HEK293T (cell line): ENCODE measurements around the gene SPECC1L.
"Not testable (repeated sequence)": the region's sequence is repeated elsewhere in the genome, so short reads cannot be mapped to it uniquely, and the experiment has no call there.

Experiments
- CTCF ChIA-PET: fragments of 350-600 bp; formaldehyde crosslinking; extraction: SDS; loops from one replicate; lab custom pipeline; 2021; ENCODE audit warnings: antibody characterized with exemption, inconsistent platforms; lab: Yijun Ruan, JAX
- POLR2A ChIA-PET: fragments of 350-600 bp; formaldehyde crosslinking; extraction: SDS; loops from one replicate; lab custom pipeline; 2020; ENCODE audit warnings: antibody characterized with exemption, inconsistent platforms; lab: Yijun Ruan, JAX
- DNase-seq: peaks from one replicate; pipeline ENCODE4 v3.0.0; 2012; ENCODE audit warnings: mixed read lengths; ENCODE audit errors: extremely low spot score
- ARNT ChIP-seq: fragments of 450-650 bp; IDR thresholded peaks from 2 replicates; pipeline ENCODE4 v1.6.1; 2017; ENCODE audit warnings: mild to moderate bottlenecking
- BHLHE40 ChIP-seq: fragments of 450-650 bp; IDR thresholded peaks from 2 replicates; pipeline ENCODE4 v1.6.1; 2016; ENCODE audit warnings: mild to moderate bottlenecking, moderate library complexity, borderline replicate concordance
- CTBP1 ChIP-seq: fragments of 450-650 bp; IDR thresholded peaks from 2 replicates; pipeline ENCODE4 v1.6.1; 2016; ENCODE audit warnings: borderline replicate concordance
- ELF4 ChIP-seq: fragments of 450-650 bp; IDR thresholded peaks from 2 replicates; pipeline ENCODE4 v1.6.1; 2017; ENCODE audit warnings: antibody characterized with exemption
- FOXA1 ChIP-seq: fragments of 450-650 bp; IDR thresholded peaks from 2 replicates; pipeline ENCODE4 v1.6.1; 2016; ENCODE audit warnings: mild to moderate bottlenecking
- FOXK2 ChIP-seq: fragments of 450-650 bp; IDR thresholded peaks from 2 replicates; pipeline ENCODE4 v1.6.1; 2016; ENCODE audit warnings: mild to moderate bottlenecking
- FOXM1 ChIP-seq: fragments of 450-650 bp; IDR thresholded peaks from 2 replicates; pipeline ENCODE4 v1.6.1; 2017; ENCODE audit warnings: mild to moderate bottlenecking, borderline replicate concordance
- HDGF ChIP-seq: fragments of 450-650 bp; IDR thresholded peaks from 2 replicates; pipeline ENCODE4 v1.6.1; 2017; ENCODE audit warnings: antibody characterized with exemption, borderline replicate concordance
- L3MBTL2 ChIP-seq: fragments of 450-650 bp; conservative IDR thresholded peaks from 2 replicates; pipeline ENCODE4 v1.6.1; 2016; ENCODE audit warnings: mild to moderate bottlenecking
- LEF1 ChIP-seq: fragments of 450-650 bp; IDR thresholded peaks from 2 replicates; pipeline ENCODE4 v1.6.1; 2017; ENCODE audit warnings: mild to moderate bottlenecking, borderline replicate concordance
- NFRKB ChIP-seq: fragments of 450-650 bp; IDR thresholded peaks from 2 replicates; pipeline ENCODE4 v1.6.1; 2016; ENCODE audit warnings: mild to moderate bottlenecking, moderate library complexity
- PKNOX1 ChIP-seq: fragments of 450-650 bp; IDR thresholded peaks from 2 replicates; pipeline ENCODE4 v1.6.1; 2016
- SP1 ChIP-seq: fragments of 450-650 bp; IDR thresholded peaks from 2 replicates; pipeline ENCODE4 v1.6.1; 2017
- SUZ12 ChIP-seq: fragments of 450-650 bp; IDR thresholded peaks from 2 replicates; pipeline ENCODE4 v1.6.1; 2016; ENCODE audit warnings: mild to moderate bottlenecking
- TARDBP ChIP-seq: fragments of 450-650 bp; IDR thresholded peaks from 2 replicates; pipeline ENCODE4 v1.6.1; 2016
- ZNF384 ChIP-seq: fragments of 450-650 bp; IDR thresholded peaks from 2 replicates; pipeline ENCODE4 v1.6.1; 2016

SPECC1L gene

DNA sequence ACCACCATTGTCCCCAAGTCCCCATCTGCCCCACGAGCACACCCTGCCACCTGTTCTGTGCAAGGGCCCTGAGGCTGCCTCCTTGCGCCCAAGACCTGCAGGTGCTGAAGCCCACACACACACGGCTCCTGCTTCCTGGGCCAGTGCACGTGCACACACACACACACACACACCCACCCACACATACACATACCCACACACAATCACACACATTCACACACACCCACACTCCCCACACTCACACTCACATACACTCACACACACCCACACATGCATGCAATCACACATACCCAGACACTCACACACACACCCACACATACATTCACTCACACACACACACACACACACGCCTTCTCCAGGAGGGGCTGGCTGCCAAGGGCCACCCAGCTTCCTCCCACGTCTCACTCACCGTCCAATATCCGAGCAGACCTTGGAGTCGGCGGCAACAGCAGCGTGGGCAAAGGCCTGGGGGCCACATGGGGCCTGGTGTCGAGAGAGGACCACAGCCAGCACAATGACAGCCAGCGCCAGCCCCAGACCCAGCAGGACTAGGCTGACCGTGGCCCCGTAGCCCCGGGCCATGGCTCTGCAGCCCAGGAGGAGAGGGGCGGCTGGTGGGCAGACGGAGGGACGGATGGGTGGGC is 26.4 kb upstream of the SPECC1L start:
- POLR2A ChIA-PET = no interaction called here
- CTCF ChIA-PET = no interaction called here
- TF ChIP-seq LEF1 = no peak
- TF ChIP-seq SUZ12 = no peak
- no peak for DNase-seq

GRCh38 chr22:24245030-24245431 is 25.6 kb upstream of the SPECC1L start, which contains the start of gene GGT5:
GGT5 (minus strand) TSS chr22:24245082; CDS start chr22:24244725, 357 bp downstream.
- POLR2A ChIA-PET, DNase-seq: not testable (repeated sequence)
- CTCF ChIA-PET = interaction anchor here (0.7 kb wide), 1 partner anchor 55 kb away, joined by 3 read pairs; no protein-coding TSS in a partner anchor

DNA sequence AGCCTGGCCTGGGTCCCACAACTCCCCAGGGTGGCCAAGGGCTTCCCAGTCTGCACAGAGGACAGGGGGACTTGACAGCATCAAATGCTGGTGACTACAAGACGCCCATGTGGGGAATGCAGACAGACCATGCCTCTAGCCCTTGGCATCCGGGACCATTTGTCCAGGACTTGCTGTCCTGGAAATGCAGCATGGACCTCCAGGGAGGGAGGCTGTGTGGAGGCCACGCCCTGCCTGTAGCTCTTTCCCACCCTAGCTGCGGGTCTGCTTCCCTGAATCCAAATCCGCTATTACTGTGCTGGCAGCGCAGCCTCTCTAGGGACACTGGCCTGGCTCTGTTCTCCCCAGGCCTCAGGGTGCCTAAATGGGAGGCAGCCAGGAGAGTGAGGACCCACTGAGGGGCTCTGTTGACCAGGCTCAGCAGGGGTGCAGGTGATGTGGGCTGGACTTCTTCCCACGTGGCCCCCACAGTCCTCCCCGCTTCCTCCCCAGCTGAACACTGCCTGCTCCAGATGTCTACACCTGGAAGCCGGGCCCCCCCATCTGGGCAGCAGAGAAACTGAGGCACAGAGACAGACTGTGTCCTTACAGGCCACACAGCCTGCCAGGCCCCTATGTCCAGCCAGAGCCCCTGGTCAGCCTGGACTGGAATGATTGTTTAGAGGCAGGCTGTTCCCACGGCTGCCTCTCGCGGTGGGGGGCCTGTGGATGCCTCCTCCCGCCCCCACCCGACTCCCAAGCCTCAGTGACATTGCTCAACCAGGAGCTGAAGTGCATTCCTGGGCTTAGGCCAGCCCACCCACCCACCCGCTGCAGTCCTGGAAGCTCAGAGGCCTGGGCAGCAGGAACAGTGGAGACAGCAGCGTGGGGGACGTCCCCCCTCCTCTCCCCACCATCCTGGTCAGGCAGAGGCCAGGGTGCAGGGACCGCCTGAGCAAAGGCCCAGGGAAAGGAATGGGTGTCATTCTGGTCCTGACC is 24.8 kb upstream of the SPECC1L start:
- POLR2A ChIA-PET, DNase-seq: not testable (repeated sequence)
- CTCF ChIA-PET = interaction anchor here (0.6 to 0.7 kb wide), 2 partner anchors 56 to 119 kb away, joined by 3 to 5 read pairs; no protein-coding TSS in a partner anchor

DNA sequence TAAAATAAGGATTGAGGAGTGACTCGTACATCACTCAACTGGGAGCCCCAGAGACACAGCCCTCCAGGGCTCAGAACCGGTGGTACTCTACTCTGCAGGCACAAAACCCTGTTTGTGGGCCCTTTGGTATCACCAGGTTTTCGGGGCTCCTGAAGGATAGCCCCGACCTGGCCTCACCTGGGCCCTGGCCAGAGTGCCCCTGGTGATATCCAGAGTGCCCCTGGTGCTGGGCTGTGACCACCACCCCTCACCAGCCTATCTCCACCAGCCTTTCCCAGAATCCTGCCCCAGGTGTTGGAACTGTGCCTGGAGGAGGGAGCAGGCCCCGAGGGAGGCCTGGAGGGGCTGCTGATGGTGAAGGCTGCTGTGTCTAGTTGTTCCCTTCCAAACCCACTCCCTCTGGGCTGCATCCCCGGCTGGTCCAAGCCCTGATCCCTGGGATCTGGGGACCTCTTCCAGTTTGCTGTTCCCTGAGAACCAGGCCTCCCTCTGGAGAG is 23.6 kb upstream of the SPECC1L start:
- ChIA-PET POLR2A (interaction anchor here (1.0 kb wide), 1 partner anchor 57 kb away, joined by 3 read pairs; no protein-coding TSS in a partner anchor), CTCF (interaction anchor here (0.6 to 1.6 kb wide), 7 partner anchors 10 to 68 kb away, joined by 3 to 5 read pairs (median 3); no protein-coding TSS in a partner anchor)
- peak; percentile 8 for DNase-seq
- TF ChIP-seq L3MBTL2 (no peak), NFRKB (no peak), BHLHE40 (no peak), FOXM1 (no peak), FOXA1 (no peak), SP1 (no peak), TARDBP (no peak), LEF1 (no peak), ARNT (no peak), SUZ12 (no peak), ZNF384 (no peak), HDGF (no peak), FOXK2 (no peak), CTBP1 (no peak)

GRCh38 chr22:24247564-24248344 is 22.9 kb upstream of the SPECC1L start:
- ChIA-PET POLR2A (interaction anchor here (1.0 kb wide), 1 partner anchor 58 kb away, joined by 3 read pairs; no protein-coding TSS in a partner anchor), CTCF (interaction anchor here (0.6 to 1.6 kb wide), 7 partner anchors 11 to 69 kb away, joined by 3 to 5 read pairs (median 3); no protein-coding TSS in a partner anchor)
- peak; percentile 92 for DNase-seq
- TF ChIP-seq SP1 = no peak
- TF ChIP-seq CTBP1 = no peak
- no peak for TF ChIP-seq FOXA1
- TF ChIP-seq TARDBP = no peak
- TF ChIP-seq LEF1 = no peak
- TF ChIP-seq ELF4 = no peak
- no peak for TF ChIP-seq PKNOX1

DNA sequence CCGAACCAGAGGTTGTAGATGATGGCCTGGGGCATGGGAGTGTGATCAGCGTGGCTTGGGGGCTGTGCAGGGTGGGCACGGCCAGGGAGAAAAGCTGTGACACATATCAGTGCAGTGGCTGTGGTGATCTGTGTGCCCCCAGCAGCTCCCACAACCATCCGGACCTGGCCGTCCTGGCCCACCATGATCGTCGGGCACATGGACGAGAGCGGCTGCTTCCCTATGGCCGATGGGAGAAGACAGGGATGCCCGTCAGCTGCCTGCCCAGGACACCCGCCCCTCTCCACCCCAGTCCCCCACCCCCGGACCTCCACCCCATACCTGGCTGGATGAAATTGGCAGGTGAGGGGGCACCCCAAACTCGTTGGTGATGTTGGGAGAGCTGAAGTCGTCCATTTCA is 22.0 kb upstream of the SPECC1L start:
- POLR2A ChIA-PET = not testable (repeated sequence)

DNA sequence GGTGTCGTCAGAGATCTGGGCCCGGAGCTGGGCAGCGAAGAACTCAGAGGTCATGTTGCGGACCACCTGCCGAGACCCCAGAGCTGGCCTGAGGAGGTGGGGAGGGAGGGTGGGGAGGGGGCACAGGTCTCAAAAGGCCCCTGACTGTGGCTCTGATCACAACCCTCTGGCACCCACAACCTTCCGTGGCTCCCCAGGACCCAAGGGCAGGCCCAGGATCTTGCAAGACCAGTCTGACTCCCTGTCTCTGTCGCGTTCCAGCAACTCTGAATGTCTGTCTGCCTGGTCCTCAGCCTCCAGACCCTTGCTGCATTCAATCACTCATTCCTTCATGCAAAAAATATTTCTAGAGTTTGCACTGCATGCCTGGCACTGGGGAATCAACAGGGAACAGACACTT is 21.2 kb upstream of the SPECC1L start:
- CTCF ChIA-PET, DNase-seq, POLR2A ChIA-PET: not testable (repeated sequence)

More for the DNA sequence above, 22.0 kb upstream of the SPECC1L start:
- DNase-seq, CTCF ChIA-PET: not testable (repeated sequence)

DNA sequence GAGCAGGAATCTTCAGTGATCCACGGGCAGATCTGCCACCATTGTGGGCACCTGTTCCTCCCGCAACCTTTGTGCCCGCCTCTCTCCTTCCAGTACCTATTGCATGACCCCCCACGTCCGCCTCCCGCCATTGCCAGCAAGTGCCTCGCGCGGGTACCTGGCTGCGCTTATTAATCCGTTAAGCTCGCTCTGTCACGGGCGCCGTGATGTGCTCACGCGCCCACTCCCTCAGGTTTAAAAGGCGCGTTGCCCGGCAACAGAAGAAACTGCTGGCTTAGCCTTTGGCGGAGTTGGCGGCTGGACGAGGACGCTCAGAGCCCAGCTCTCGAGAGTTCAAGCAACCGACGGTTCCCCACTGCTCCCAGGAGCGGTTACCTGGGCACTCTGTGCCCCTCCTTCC is 19.3 kb upstream of the SPECC1L start:
- POLR2A ChIA-PET, CTCF ChIA-PET, DNase-seq: not testable (repeated sequence)

DNA sequence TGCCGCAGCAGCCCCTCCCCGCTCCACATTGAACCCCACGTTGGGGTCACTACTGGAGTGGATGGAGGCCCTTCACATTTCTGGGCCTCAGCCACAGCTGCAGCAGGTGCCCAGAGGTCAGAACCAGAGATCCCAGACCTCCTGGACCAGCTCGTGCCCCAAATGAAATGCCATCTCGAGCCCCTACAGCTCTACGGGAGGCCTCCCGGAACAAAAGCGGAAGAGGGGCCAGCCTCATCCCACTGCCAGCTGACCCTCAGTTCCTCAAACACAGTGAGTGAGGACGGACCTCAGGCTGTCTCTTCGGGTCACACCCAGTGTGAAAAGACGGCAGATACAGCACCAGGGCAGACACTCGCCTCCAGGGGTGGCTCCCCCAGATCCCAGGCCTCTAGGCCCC is 17.5 kb upstream of the SPECC1L start:
- DNase-seq, POLR2A ChIA-PET, CTCF ChIA-PET: not testable (repeated sequence)

DNA sequence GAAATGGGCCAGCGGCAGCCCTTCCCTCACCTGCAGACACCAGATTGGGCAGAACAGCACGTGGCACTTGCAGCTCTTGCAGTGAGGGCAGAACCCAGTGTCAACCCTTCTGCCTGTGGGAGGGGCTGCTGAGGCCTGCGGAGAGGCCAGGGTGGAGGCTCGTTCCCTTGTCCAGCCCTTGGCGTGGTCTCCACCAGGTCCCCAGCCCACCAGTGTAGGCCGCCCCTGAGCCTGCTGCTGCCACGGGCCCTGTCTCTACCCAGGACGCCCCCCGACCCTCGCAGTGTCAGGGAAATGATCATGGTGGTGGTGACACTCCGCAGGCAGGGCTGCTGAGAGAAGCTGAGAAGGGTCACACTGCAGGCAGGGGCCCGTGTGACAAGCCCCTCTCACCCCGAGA is 14.5 kb upstream of the SPECC1L start:
- POLR2A ChIA-PET, CTCF ChIA-PET, DNase-seq: not testable (repeated sequence)

DNA sequence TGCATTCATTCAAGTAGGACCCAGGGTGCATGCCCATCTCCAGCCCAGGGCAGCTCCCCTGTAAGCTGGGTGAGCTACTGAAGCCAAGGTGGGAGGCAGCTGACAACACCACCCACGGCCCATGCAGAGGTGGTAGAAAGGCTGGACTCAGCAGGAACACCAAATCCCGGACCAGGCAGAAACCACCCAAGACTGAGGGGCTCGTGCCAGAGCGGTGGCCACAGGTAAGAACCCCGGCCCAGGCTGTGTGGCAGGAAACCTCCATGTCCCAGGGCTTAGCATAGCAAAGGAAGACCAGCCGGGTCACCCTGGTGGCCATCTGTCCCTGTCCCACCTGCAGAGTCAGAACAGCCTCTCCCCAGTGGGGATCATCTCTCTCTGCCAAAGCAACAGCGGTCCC is 13.9 kb upstream of the SPECC1L start:
- DNase-seq, CTCF ChIA-PET, POLR2A ChIA-PET: not testable (repeated sequence)

GRCh38 chr22:24259459-24259858 is 11.2 kb upstream of the SPECC1L start:
- CTCF ChIA-PET, POLR2A ChIA-PET: not testable (repeated sequence)
- DNase-seq = peak; percentile 77
